ENCODE data around the gene TMEM190. TPM values are rescaled to one million over a fixed set of nuclear protein-coding genes. Genes with fewer than 3 reads are reported as not detected.

Gene TMEM190
- total and polyA plus RNA-seq, 9 of the 15 experiments (the other 6 are each of a cell fraction or from before 2014, with no cell fraction given) = not detected

DNA sequence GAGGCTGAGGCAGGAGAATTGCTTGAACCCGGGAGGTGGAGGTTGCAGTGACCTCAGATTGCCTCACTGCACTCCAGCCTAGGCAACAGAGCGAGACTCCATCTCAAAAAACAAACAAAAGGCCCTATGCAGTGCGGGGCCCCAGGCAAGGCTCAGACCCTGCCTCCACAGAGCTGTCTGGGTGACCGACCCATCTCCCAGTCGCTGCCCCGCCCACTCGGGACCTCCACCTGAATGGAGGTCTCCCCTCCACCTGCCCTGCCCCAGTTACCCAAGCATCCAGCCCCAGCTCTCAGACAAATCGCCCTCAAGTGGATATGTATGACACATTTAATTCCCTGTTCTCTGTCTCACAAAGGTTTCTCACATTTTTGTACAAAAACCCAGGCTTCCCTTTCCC lies 11.4 kb upstream of the TMEM190 start:
- ChIA-PET POLR2A (interaction anchor here (0.6 kb wide), 1 partner anchor 27 kb away, joined by 3 read pairs; no protein-coding TSS in a partner anchor), CTCF (ENCODE audit: low intra/inter-chr PET ratio) (interaction anchor here (1.2 kb wide), 1 partner anchor 8 kb away, joined by 5 read pairs; no protein-coding TSS in a partner anchor)
- in situ Hi-C loops (cut with MboI) = no loop called here
- Histone ChIP-seq H3K4me3 (no peak overlapping the region), H3K27me3 (ENCODE audit: control insufficient read depth in 2 of 2, insufficient read depth in 2 of 2, low read length in 2 of 2) (peaks cover 4% of the 10 kb centered on the region in 2 experiments; a peak in 2 of 5 replicates), H3K4me1 (replicated peaks in 1 of 2; ENCODE audit: control insufficient read depth in 2 of 2, insufficient read depth in 2 of 2, low read length in 2 of 2) (peaks cover 0 to 57% of the 10 kb centered on the region in 2 experiments; a peak in 3 of 5 replicates), H3K9me3 (replicated peaks; ENCODE audit: control insufficient read depth, insufficient read depth, low read depth, low read length) (no peaks in the 10 kb centered on the region), H3K9ac (ENCODE audit: insufficient read depth in 1 of 2, low read depth in 2 of 2, low read length in 2 of 2) (no peak overlapping the region), H3K9me1 (ENCODE audit: control insufficient read depth, insufficient read depth, low read length) (no peaks in the 10 kb centered on the region), H2AFZ (ENCODE audit: low read depth, low read length) (no peak overlapping the region), H3K36me3 (ENCODE audit: control insufficient read depth, insufficient read depth, low read length) (no peaks in the 10 kb centered on the region), H4K20me1 (replicated peaks; ENCODE audit: control insufficient read depth, insufficient read depth, low read length) (0 out of 2 replicates have a peak, but pooled peaks cover 3% of the 10 kb centered on the region), H3K27ac (ENCODE audit: extremely low read depth, low read depth, low read length) (no peak overlapping the region), H3K4me2 (ENCODE audit: insufficient read depth, low read length) (no peak overlapping the region), H3K79me2 (ENCODE audit: control insufficient read depth, insufficient read depth, low read length) (no peaks in the 10 kb centered on the region)
- FAIRE-seq = no peak
- no TSS peak for BruUV-seq (replicated peaks)
- ATAC-seq = no peak
- TF ChIP-seq SNRNP70 (optimal IDR thresholded peaks at IDR 0.05; ENCODE audit: low read depth, low read length) (no peak), HOMEZ (CRISPR knock-in tag; IDR thresholded peaks at IDR 0.05) (no peak), CHD7 (IDR thresholded peaks at IDR 0.05; ENCODE audit: low read depth, low read length) (no peak), ZNF140 (CRISPR knock-in tag; IDR thresholded peaks at IDR 0.05) (no peak), ZNF76 (CRISPR knock-in tag; IDR thresholded peaks at IDR 0.05; ENCODE audit: borderline replicate concordance) (no peak), ZC3H11A (IDR thresholded peaks at IDR 0.05; ENCODE audit: low read depth, low read length) (no peak), KLF13 (tag; IDR thresholded peaks at IDR 0.05; ENCODE audit: borderline replicate concordance, low read depth) (no peak), CBX1 (IDR thresholded peaks at IDR 0.05; ENCODE audit: low read depth) (no peak)
- intact Hi-C loops (cut with micrococcal nuclease) = no loop called here
- no peak for DNase-seq (ENCODE audit: extremely low read depth in 1 of 4, low spot score in 3 of 4)
- 41% methylated on average over 7 of the region's 8 CpGs for WGBS (ENCODE audit: insufficient coverage, low coverage, missing lambda C conversion rate)

All from K562 (cell line).